Transverse colon (tissue), 3 donors: ENCODE measurements around the gene C17orf75.
"Not testable (repeated sequence)": the region's sequence is repeated elsewhere in the genome, so short reads cannot be mapped to it uniquely, and the experiment has no call there.

ENCODE experiments used
- POLR2A ChIP-seq: fragments of 450-650 bp; IDR thresholded peaks from one replicate; pipeline ENCODE4 v1.6.1; 2016; ENCODE audit warnings: antibody characterized with exemption, mild to moderate bottlenecking, moderate library complexity
- TF ChIP-seq, protein P1 (sequence below), 5 experiments: fragments of 200-600 bp in 3 of 5; fragments of 450-650 bp in 2 of 5; sonication (generic) in 3 of 5; IDR thresholded peaks; 1 replicate in 2 of 5; 2 replicates in 3 of 5; pipeline ENCODE4 v1.5.1; 2016 to 2017; ENCODE audit warnings: antibody characterized with exemption in 5 of 5, inconsistent platforms in 3 of 5, mild to moderate bottlenecking in 2 of 5, moderate library complexity in 1 of 5

DNA sequence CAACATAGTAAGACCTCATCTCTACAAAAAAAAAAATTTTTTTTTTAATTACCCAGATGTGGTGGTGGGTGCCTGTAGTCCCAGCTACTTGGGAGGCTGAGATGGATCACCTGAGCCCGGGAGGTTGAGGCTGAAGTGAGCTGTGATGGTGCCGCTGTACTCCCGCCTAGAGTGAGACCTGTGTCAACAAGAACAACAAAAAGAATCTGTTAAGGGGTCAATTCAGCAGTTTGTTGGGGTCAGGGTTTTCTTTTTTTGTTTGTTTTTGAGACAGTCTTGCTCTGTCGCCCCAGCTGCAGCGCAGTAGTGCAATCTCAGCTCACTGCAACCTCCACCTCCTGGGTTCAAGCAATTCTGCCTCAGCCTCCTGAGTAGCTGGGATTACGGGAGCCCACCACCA, 21.9 kb downstream of the C17orf75 start:
- TF ChIP-seq, protein P1, sequence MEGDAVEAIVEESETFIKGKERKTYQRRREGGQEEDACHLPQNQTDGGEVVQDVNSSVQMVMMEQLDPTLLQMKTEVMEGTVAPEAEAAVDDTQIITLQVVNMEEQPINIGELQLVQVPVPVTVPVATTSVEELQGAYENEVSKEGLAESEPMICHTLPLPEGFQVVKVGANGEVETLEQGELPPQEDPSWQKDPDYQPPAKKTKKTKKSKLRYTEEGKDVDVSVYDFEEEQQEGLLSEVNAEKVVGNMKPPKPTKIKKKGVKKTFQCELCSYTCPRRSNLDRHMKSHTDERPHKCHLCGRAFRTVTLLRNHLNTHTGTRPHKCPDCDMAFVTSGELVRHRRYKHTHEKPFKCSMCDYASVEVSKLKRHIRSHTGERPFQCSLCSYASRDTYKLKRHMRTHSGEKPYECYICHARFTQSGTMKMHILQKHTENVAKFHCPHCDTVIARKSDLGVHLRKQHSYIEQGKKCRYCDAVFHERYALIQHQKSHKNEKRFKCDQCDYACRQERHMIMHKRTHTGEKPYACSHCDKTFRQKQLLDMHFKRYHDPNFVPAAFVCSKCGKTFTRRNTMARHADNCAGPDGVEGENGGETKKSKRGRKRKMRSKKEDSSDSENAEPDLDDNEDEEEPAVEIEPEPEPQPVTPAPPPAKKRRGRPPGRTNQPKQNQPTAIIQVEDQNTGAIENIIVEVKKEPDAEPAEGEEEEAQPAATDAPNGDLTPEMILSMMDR (IDR thresholded peaks at IDR 0.05) = not testable (repeated sequence)
- TF ChIP-seq POLR2A = not testable (repeated sequence)
